ENCODE results near the gene IL11RA. TPM values are rescaled to one million over a fixed set of nuclear protein-coding genes. Genes with fewer than 3 reads are reported as not detected.

The IL11RA gene
- total and polyA plus RNA-seq, 8 donors = 13.8 to 121 (median 98.1) TPM

- peaks cover 0 to 15% of the 10 kb centered on the region in 2 donors for H3K4me1 ChIP-seq
- intact Hi-C loops (cut with DNase I) = no loop called here
- no peaks in the 10 kb centered on the region for H3K9me3 ChIP-seq
- no peak for DNase-seq
- H3K4me3 ChIP-seq = no peak overlapping the region
- H3K27me3 ChIP-seq = peaks cover 54 to 69% of the 10 kb centered on the region in 2 donors
- no peak overlapping the region for H3K27ac ChIP-seq
- H3K36me3 ChIP-seq = no peaks in the 10 kb centered on the region
- no peak for TF ChIP-seq CTCF (IDR thresholded peaks at IDR 0.05)
- ATAC-seq = no peak
These were observed 22.5 kb upstream of the IL11RA start for GRCh38 chr9:34629491-34629808.

DNA sequence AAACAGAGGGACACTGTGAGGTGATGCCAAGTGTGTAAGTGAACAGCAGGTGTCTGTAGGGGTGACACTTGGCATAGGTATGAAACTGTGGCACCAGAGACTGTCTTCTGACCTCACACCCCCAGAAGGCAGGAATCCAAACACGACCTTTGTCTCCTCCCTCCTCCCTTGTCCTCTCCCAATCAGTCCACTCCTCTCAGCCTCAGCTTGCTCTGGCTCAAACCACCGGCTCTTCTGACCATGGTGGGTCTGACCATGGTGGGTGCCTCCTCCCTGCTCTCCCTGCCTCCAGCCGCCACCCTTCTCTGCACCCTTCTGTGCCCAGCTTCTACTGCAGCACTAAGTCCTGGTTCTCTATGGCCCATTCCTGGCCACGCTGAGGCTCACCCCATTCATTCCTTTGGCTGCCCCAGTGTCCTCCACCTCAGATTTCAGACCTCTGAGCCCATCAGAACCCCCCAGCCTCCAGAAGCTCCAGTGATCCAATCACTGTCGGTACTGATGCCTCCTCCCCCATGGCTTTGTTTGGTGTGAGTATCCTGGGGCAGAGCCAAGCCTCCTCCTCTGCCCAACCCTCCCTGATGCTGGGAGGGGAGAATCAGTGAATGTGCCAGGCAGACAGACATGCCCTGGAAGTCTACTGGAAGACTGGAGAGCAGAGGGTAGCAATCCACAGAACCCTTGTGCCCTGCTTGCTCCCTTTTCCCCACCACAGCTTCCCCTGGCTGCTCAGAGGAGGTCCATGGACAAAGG lies 21.4 kb upstream of the IL11RA start:
- TF ChIP-seq CTCF (IDR thresholded peaks at IDR 0.05) = no peak
- H3K4me1 ChIP-seq = peaks cover 0 to 15% of the 10 kb centered on the region in 2 donors
- no peak overlapping the region for H3K27ac ChIP-seq
- intact Hi-C loops (cut with DNase I) = no loop called here
- no peak for ATAC-seq
- DNase-seq = no peak
- peaks cover 0 to 8% of the 10 kb centered on the region in 2 donors for H3K36me3 ChIP-seq
- H3K4me3 ChIP-seq = no peak overlapping the region
- no peaks in the 10 kb centered on the region for H3K9me3 ChIP-seq
- peaks cover 43 to 57% of the 10 kb centered on the region in 2 donors for H3K27me3 ChIP-seq

DNA sequence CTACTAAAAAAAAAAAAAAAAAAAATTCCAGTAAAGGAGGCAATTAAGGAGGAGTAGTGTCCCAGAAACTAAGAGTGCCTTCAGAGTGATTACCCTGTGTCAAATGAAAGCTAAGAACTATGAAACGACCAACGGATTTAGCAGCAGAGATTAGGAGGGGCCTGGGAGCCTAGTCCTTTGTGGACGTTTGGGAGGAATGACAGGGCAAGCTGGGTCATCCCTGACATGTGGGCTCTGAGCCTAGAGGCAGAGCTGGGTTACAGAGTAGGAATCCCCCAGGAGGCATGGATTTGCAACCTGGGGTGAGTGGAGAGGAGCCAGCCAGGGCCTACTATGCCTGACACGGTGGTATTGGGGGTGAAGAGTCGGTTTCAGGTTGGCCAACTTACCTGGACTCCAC lies 18.8 kb upstream of the IL11RA start:
- TF ChIP-seq CTCF (IDR thresholded peaks at IDR 0.05) = no peak
- Histone ChIP-seq H3K36me3 (peaks cover 0 to 9% of the 10 kb centered on the region in 2 donors), H3K27ac (no peak overlapping the region), H3K4me1 (peaks cover 5 to 35% of the 10 kb centered on the region in 2 donors), H3K27me3 (peaks cover 19 to 31% of the 10 kb centered on the region in 2 donors), H3K4me3 (no peak overlapping the region), H3K9me3 (no peaks in the 10 kb centered on the region)
- intact Hi-C loops (cut with DNase I) = no loop called here
- ATAC-seq = no peak
- no peak for DNase-seq

GRCh38 chr9:34633851-34634550 lies 18.0 kb upstream of the IL11RA start:
- peak; percentile 80 to 84 for TF ChIP-seq CTCF (IDR thresholded peaks at IDR 0.05)
- Histone ChIP-seq H3K4me1 (peaks cover 11 to 31% of the 10 kb centered on the region in 2 donors), H3K36me3 (peaks cover 0 to 9% of the 10 kb centered on the region in 2 donors), H3K9me3 (no peaks in the 10 kb centered on the region), H3K4me3 (no peak overlapping the region), H3K27ac (no peak overlapping the region), H3K27me3 (peaks cover 12 to 23% of the 10 kb centered on the region in 2 donors)
- DNase-seq = peak in 2 of 4 donors; percentile 67 to 71
- peak; percentile 46 for ATAC-seq
- intact Hi-C loops (cut with DNase I) = no loop called here

- Histone ChIP-seq H3K4me3 (no peak overlapping the region), H3K27ac (no peak overlapping the region), H3K4me1 (peaks cover 11 to 28% of the 10 kb centered on the region in 2 donors), H3K9me3 (no peaks in the 10 kb centered on the region), H3K27me3 (peaks cover 5 to 16% of the 10 kb centered on the region in 2 donors), H3K36me3 (peaks cover 0 to 9% of the 10 kb centered on the region in 2 donors)
- no peak for ATAC-seq
- intact Hi-C loops (cut with DNase I) = no loop called here
- DNase-seq = no peak
- TF ChIP-seq CTCF (IDR thresholded peaks at IDR 0.05) = no peak
These were observed 17.3 kb upstream of the IL11RA start for GRCh38 chr9:34634551-34635248.
